Measurements from ENCODE around the gene CNTFR.

CNTFR gene

DNA sequence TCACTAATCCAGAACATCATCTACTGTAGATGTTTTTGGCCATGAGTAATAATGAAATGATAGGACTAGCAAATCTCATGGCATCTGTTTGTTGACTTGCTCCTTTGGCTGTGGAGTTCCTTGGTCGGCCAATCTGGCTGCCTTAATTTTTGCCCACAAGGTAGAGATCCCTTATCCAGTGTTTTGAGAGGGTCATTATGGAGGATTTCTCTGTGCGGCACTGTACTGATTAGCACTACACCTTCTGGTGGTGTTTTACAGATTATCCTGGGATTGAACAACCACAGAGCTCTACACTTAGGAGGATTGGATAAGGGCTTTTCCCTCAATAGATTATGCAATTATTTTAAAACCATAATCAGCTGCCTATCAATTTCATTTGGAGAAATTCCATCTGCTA is 63.5 kb downstream of the CNTFR start:
- no peak for DNase-seq (ENCODE audit: low read depth in 2 of 2, low spot score in 1 of 2)

GRCh38 chr9:34524349-34524748 is 65.2 kb downstream of the CNTFR start:
- no peak for DNase-seq (ENCODE audit: low read depth in 2 of 2, low spot score in 1 of 2)

DNA sequence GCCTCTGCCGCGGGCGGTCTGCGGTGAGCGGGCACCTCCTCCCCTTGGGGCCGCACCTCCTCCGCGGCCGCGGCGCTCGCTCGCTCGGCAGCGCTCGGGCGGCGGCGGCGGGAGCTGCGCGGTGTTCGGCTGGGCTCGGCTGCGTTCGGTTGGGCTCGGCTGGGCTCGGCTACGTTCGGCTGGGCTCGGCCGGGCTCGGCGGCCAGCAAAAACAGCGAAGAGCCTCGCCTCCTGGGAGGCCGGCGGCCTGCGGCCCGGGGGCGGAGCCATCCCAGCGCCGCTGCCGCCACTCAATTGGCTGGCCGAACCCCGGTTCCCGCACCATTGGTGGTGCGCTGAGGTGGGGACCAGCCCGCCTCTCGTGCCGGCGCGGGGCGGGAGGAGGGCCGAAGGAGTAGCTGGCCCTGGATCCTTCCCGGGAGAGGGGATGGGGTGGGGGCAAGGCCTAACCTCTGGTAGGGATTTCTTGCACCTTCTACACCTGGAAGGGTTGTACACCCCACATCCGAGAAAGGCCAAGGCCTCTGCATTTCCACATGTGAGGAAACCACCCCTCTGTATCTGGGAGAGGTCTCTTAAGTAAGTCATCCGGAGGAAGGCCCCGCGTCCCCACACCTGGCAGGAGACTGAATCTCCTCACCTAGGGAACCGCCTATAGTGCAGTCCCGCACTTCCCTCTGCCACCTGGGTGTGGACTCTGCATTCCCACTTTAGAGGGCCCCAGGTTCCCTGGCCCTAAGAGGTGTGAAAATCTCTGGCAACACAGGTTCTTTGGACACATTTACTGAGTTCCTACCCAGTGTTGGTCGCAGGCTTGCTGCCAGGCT is 66.3 kb downstream of the CNTFR start, which contains the start of gene ENHO:
TSS of gene ENHO (minus strand) at position 20 of the 827 bp plus-strand sequence. CDS start 1,295 bp downstream, outside the sequence.
- DNase-seq (ENCODE audit: low read depth in 2 of 2, low spot score in 1 of 2), result peak; percentile 76 to 79

DNA sequence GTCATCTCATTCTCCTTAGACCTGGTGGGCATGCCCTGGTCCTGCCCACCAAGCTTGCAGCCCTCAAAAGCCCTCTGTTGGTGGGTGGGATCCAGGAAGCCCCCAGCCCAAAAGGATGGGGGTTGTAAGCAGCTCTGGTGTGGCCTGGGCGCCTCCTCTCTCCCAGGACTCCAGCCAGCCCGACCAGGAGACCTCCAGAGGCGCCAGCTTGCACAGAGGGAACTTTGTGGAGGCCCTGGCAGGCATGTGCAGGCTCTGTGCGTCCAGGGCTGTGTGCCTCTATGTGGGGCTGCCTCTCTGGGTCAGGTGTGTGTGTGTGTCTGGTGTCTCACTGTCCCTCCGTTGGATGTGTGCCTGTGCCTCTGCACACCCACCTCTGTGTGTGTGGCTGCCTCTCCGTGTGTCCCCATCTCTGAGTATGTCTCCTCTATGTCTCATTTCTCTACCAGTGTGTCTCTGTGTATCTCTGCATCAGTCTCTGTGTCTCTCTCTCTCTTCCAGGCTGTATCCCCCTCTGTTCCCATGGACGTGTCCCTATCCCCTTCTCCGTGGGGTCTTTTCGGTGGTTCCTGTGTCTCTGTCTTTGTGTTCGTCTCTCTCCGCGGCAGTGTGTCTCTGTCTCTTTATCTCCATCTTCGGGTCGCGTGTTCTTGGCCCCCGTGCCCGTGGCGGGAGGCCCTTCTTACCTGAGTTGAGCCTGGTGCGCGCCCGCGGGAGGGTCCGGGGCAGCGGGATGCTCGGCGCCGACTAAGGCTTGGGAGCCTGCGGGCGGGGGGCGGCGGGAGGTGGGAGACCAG is 67.2 kb downstream of the CNTFR start:
- DNase-seq (ENCODE audit: low read depth in 2 of 2, low spot score in 1 of 2), result no peak

GRCh38 chr9:34521406-34522045 is 68.0 kb downstream of the CNTFR start:
- DNase-seq (ENCODE audit: low read depth in 2 of 2, low spot score in 1 of 2), result no peak

GRCh38 chr9:34520505-34521385 is 68.8 kb downstream of the CNTFR start:
- no peak for DNase-seq (ENCODE audit: low read depth in 2 of 2, low spot score in 1 of 2)

GRCh38 chr9:34520096-34520495 is 69.4 kb downstream of the CNTFR start:
- DNase-seq (ENCODE audit: low read depth in 2 of 2, low spot score in 1 of 2), result no peak

GRCh38 chr9:34519321-34520020 is 70.1 kb downstream of the CNTFR start:
- DNase-seq (ENCODE audit: low read depth in 2 of 2, low spot score in 1 of 2), result no peak

DNA sequence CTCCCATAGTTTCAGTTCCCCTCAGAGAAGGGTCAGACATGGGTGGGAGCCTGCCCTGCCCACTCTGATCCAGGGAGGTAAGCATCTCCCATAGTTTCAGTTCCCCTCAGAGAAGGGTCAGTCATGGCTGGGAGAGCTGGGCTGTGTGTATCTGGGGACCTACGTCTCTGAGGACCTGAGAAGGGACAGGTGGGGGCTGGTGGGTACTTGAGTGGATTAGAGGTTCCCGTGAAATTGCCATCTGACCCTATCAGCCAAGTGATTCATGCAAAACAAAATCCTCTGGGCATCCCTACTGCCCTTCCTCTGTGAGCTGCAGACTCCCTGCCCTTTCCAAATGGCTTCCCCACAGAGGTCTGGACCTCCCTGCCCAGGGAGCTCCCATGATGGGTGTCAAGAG is 70.6 kb downstream of the CNTFR start:
- no peak for DNase-seq (ENCODE audit: low read depth in 2 of 2, low spot score in 1 of 2)

GRCh38 chr9:34518110-34518616 is 71.4 kb downstream of the CNTFR start:
- DNase-seq (ENCODE audit: low read depth in 2 of 2, low spot score in 1 of 2), result no peak

DNA sequence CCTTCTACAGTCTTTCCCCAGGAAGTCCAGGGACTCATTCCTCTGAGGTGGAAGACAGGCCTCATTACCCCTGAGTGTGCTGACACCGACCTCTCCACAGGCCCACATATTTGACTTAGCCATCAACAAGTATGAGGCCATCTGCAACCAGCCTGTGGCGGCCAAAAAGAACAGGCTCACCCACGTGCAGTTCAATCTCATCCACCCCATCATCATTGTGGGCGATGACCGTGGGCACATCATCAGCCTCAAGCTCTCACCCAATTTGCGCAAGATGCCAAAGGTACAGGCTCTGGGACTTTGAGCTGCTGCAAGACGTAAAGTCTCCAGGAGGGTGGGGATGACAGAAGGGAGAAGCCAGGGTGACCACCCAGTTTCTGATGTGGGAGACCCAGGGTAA is 72.3 kb downstream of the CNTFR start:
- DNase-seq (ENCODE audit: low read depth in 2 of 2, low spot score in 1 of 2), result no peak

DNA sequence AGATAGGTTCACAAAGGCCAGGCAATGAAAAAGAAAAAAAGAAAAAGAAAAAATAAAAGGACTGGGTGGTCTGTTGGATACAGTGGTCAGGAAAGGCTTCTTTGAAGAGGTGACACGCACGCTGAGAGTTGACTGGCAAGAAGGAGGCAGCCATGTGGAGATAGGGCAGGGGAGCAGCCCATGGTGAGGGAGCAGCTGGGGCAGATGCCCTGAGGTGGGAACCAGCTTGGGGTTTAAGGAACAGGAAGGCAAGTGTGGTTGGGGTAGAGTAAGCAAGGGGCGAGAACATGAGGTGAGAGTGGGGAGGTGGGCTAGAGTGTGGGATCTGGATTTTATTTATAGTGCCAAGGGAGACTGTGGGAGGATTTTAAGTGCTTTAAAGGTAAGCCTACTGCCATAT is 73.6 kb downstream of the CNTFR start:
- DNase-seq (ENCODE audit: low read depth in 2 of 2, low spot score in 1 of 2), result no peak

GRCh38 chr9:34514816-34515215 is 74.7 kb downstream of the CNTFR start:
- no peak for DNase-seq (ENCODE audit: low read depth in 2 of 2, low spot score in 1 of 2)

GRCh38 chr9:34514401-34514800 is 75.1 kb downstream of the CNTFR start:
- DNase-seq (ENCODE audit: low read depth in 2 of 2, low spot score in 1 of 2), result no peak

DNA sequence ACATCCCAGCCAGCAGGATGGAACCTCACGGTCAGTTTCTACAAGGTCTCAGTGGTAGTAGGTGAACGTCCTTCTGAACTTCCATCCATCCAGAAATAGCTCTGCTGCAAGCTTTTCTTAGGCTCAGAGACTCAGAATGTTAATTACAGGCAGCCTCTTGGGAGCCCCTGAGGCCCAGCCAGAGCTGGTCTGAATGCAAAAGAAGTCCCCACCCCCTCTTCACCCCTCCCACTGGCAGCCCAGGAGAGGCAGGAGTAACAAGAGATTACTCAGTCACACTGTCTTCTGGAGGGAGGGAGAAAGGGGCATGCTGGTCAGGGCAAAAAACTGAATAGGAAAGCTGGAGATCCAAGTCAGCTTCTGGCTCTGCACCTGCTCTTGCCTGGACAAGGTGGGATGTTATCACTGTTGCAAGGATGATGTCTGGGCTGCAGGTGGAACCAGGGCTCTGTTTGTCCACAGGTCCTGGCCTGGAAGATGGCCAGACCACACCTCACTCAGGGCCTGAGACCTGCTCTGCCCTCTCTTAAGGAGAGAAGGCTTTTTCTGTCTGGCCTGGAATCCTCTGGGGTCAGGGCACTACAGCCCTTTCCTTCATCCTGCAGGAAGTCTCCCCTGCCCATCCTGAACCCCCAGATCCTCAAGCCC is 75.8 kb downstream of the CNTFR start:
- no peak for DNase-seq (ENCODE audit: low read depth in 2 of 2, low spot score in 1 of 2)

GRCh38 chr9:34512131-34513078 is 77.1 kb downstream of the CNTFR start:
- DNase-seq (ENCODE audit: low read depth in 2 of 2, low spot score in 1 of 2), result no peak

- DNase-seq (ENCODE audit: low read depth in 2 of 2, low spot score in 1 of 2), result no peak
These were observed 78.7 kb downstream of the CNTFR start for GRCh38 chr9:34510497-34511468.
